Measurements from ENCODE around the gene FCAMR.
A peak's percentile ranks its signal among the peaks of the same experiment; 100 is the strongest.

FCAMR gene

GRCh38 chr1:206970446-206970845 lies at the start of gene FCAMR:
Gene FCAMR, minus strand, starts transcription at chr1:206970460. Its CDS starts 335 bp downstream, at chr1:206970125.
- no peak for DNase-seq (ENCODE audit: low spot score)

- no peak for DNase-seq (ENCODE audit: low spot score)
These were observed 49.4 kb upstream of the FCAMR start for GRCh38 chr1:207019661-207020060.

GRCh38 chr1:207019161-207019560 lies 48.9 kb upstream of the FCAMR start:
- DNase-seq (ENCODE audit: low spot score): no peak

GRCh38 chr1:207018707-207019106 lies 48.4 kb upstream of the FCAMR start:
- DNase-seq (ENCODE audit: low spot score): no peak

- DNase-seq (ENCODE audit: low spot score): peak; percentile 16
These were observed 47.6 kb upstream of the FCAMR start for GRCh38 chr1:207017615-207018559.

GRCh38 chr1:207015791-207016190 lies 45.5 kb upstream of the FCAMR start:
- DNase-seq (ENCODE audit: low spot score): no peak

GRCh38 chr1:207014728-207015127 lies 44.5 kb upstream of the FCAMR start:
- DNase-seq (ENCODE audit: low spot score): no peak

- no peak for DNase-seq (ENCODE audit: low spot score)
These were observed 43.2 kb upstream of the FCAMR start for GRCh38 chr1:207013321-207014085.

GRCh38 chr1:207010726-207011125 lies 40.5 kb upstream of the FCAMR start:
- no peak for DNase-seq (ENCODE audit: low spot score)

GRCh38 chr1:207009945-207010344 lies 39.7 kb upstream of the FCAMR start:
- DNase-seq (ENCODE audit: low spot score): no peak

GRCh38 chr1:207009182-207009850 lies 39.1 kb upstream of the FCAMR start:
- DNase-seq (ENCODE audit: low spot score): no peak

- no peak for DNase-seq (ENCODE audit: low spot score)
These were observed 37.2 kb upstream of the FCAMR start for GRCh38 chr1:207007352-207008033.

GRCh38 chr1:207006914-207007313 lies 36.7 kb upstream of the FCAMR start:
- DNase-seq (ENCODE audit: low spot score): no peak

GRCh38 chr1:207006083-207006482 lies 35.8 kb upstream of the FCAMR start:
- no peak for DNase-seq (ENCODE audit: low spot score)

- DNase-seq (ENCODE audit: low spot score): peak; percentile 68
These were observed 34.9 kb upstream of the FCAMR start for GRCh38 chr1:207004931-207005830.

GRCh38 chr1:207003210-207003609 lies 33.0 kb upstream of the FCAMR start:
- no peak for DNase-seq (ENCODE audit: low spot score)

- no peak for DNase-seq (ENCODE audit: low spot score)
These were observed 32.5 kb upstream of the FCAMR start for GRCh38 chr1:207002724-207003146.

GRCh38 chr1:207001492-207002245 lies 31.4 kb upstream of the FCAMR start:
- no peak for DNase-seq (ENCODE audit: low spot score)

- DNase-seq (ENCODE audit: low spot score): no peak
These were observed 30.5 kb upstream of the FCAMR start for GRCh38 chr1:207000651-207001291.
